ENCODE results near the gene PMEPA1. TPM values are rescaled to one million over a fixed set of nuclear protein-coding genes. Genes with fewer than 3 reads are reported as not detected.

Gene PMEPA1
- total and polyA plus RNA-seq, 10 of the 15 experiments (the other 5 are each of a cell fraction or from before 2014, with no cell fraction given), result 0.02 to 0.10 (median 0.04) TPM; not detected in 3

DNA sequence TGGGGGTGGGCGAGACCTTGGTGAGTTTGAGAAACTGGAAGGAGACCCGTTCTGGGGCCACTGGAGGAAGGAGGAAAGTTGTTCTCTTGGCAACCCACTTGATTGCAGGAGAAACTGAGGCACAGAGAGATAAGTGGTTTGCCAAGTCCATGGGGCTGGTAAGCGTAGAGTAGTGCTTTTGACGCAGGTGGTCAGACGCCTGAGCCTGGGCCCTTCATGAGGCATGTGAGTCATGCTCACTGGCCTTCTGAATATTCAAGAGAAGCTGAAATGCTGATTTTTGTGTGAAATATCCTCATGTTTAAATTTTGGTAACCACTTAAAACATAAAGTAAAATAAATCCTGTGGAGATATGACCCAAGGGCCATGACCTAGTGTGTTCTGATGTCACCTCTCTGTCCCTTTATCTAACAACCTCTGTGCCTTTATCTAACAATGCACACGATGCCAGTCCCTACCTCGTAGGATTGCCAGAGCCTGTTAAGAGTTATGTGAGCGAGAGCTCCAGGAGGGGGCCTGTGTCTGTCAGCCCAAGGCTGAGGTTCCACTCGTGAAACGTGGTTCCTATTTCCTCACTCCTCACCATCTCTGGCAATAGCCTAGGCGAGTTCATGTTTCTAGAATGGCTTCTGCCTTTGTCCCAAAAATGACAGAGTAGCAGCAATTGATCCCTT, 32.8 kb upstream of the PMEPA1 start (continued):
- TF ChIP-seq, protein P1, sequence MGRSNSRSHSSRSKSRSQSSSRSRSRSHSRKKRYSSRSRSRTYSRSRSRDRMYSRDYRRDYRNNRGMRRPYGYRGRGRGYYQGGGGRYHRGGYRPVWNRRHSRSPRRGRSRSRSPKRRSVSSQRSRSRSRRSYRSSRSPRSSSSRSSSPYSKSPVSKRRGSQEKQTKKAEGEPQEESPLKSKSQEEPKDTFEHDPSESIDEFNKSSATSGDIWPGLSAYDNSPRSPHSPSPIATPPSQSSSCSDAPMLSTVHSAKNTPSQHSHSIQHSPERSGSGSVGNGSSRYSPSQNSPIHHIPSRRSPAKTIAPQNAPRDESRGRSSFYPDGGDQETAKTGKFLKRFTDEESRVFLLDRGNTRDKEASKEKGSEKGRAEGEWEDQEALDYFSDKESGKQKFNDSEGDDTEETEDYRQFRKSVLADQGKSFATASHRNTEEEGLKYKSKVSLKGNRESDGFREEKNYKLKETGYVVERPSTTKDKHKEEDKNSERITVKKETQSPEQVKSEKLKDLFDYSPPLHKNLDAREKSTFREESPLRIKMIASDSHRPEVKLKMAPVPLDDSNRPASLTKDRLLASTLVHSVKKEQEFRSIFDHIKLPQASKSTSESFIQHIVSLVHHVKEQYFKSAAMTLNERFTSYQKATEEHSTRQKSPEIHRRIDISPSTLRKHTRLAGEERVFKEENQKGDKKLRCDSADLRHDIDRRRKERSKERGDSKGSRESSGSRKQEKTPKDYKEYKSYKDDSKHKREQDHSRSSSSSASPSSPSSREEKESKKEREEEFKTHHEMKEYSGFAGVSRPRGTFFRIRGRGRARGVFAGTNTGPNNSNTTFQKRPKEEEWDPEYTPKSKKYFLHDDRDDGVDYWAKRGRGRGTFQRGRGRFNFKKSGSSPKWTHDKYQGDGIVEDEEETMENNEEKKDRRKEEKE (IDR thresholded peaks at IDR 0.05), result no peak
- no peak for TF ChIP-seq BRCA1 (IDR thresholded peaks at IDR 0.05; ENCODE audit: low read depth, low read length)

DNA sequence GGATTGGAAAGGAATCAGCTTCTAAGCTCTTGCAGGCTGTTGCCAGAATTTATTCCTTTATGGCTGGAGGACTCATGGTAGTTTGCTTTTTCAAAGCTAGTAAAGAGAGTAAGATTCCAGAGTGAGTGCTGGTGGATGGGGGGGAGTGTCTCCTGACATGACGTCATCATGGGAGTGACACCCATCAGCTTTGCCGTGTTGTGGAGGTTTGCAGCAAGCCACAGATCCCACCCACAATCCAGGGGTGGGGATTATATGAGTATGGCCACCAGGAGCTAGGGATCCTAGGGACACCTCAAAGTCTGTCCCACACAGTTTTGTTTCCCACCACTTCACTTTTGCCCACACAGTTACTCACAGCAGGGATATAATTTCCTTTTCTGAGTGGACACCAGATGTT, 28.7 kb upstream of the PMEPA1 start:
- no peaks in the 10 kb centered on the region; the same call in 1 of the 2 replicates for H4K20me1 ChIP-seq (ENCODE audit: control insufficient read depth, insufficient read depth)
- no peak overlapping the region for H3K4me3 ChIP-seq
- intact Hi-C loops (cut with micrococcal nuclease; ENCODE audit: unreplicated experiment), result no loop called here
- in situ Hi-C loops (cut with MboI), result no loop called here
- H2AFZ ChIP-seq (ENCODE audit: control insufficient read depth, low read depth, low read length), result no peak overlapping the region
- no peaks in the 10 kb centered on the region; a peak in 1 of 4 replicates for H3K27me3 ChIP-seq (replicated peaks in 1 of 2; ENCODE audit: control insufficient read depth in 2 of 2, insufficient read depth in 2 of 2, low read length in 1 of 2)
- no peak for TF ChIP-seq EP300 (IDR thresholded peaks at IDR 0.05; ENCODE audit: borderline replicate concordance in 1 of 2, control insufficient read depth in 1 of 2, low read depth in 2 of 2, low read length in 2 of 2)
- no peak for TF ChIP-seq TCF12 (IDR thresholded peaks at IDR 0.05; ENCODE audit: low read depth, low read length)
- TF ChIP-seq ATF7 (IDR thresholded peaks at IDR 0.05; ENCODE audit: low read depth), result peak; percentile 41; the same call in 1 of the 2 replicates
- no peaks in the 10 kb centered on the region for H3K79me2 ChIP-seq (ENCODE audit: control insufficient read depth, insufficient read depth, low read length)
- BruUV-seq (replicated peaks), result no TSS peak
- ChIA-PET POLR2A (no interaction called here), RAD21 (ENCODE audit: unreplicated experiment) (interaction anchor here (1.0 to 1.1 kb wide), 2 partner anchors 10 to 56 kb away, joined by 3 read pairs; no protein-coding TSS in a partner anchor), CTCF (no interaction called here), SMC1A (ENCODE audit: uncharacterized antibody, unreplicated experiment) (no interaction called here)
- FAIRE-seq (no peak), ATAC-seq (no peak), DNase-seq (ENCODE audit: low read depth, low spot score) (no peak)
- no peaks in the 10 kb centered on the region; the same call in 2 of the 3 replicates for H3K9me3 ChIP-seq (replicated peaks; ENCODE audit: control insufficient read depth, insufficient read depth, low read length)
- 12% methylated on average over 2 of the region's 2 CpGs for WGBS (ENCODE audit: insufficient coverage, insufficient replicate concordance, low lambda C conversion rate, missing lambda C conversion rate)
- H3K4me1 ChIP-seq (ENCODE audit: control insufficient read depth, insufficient read depth, low read length), result peaks cover 20% of the 10 kb centered on the region
- no peak overlapping the region for H3K27ac ChIP-seq (ENCODE audit: control insufficient read depth, insufficient read depth)
- H3K36me3 ChIP-seq (ENCODE audit: control insufficient read depth in 2 of 2, insufficient read depth in 2 of 2, low read length in 1 of 2), result no peaks in the 10 kb centered on the region
- no peak overlapping the region for H3K9ac ChIP-seq (ENCODE audit: control insufficient read depth, insufficient read depth, low read length)
- H3K4me2 ChIP-seq (ENCODE audit: control insufficient read depth, insufficient read depth), result no peak overlapping the region
